Measurements from ENCODE around the gene MARCHF9.
A peak's percentile ranks its signal among the peaks of the same experiment; 100 is the strongest.

The MARCHF9 gene

GRCh38 chr12:57739387-57739786 is 15.5 kb upstream of the MARCHF9 start:
- DNase-seq: no peak

GRCh38 chr12:57739914-57740538 is 14.9 kb upstream of the MARCHF9 start:
- no peak for DNase-seq

- no peak for DNase-seq
Observed at GRCh38 chr12:57740656-57741412, 14.1 kb upstream of the MARCHF9 start.

GRCh38 chr12:57741413-57741789 is 13.5 kb upstream of the MARCHF9 start:
- DNase-seq: no peak

GRCh38 chr12:57741844-57742738 is 12.8 kb upstream of the MARCHF9 start:
- DNase-seq: no peak

- no peak for DNase-seq
Observed at GRCh38 chr12:57743769-57744168, 11.1 kb upstream of the MARCHF9 start.

GRCh38 chr12:57744194-57744776 is 10.6 kb upstream of the MARCHF9 start:
- DNase-seq: no peak

GRCh38 chr12:57744777-57745484 is 10.0 kb upstream of the MARCHF9 start, which contains the start of gene TSPAN31:
Gene TSPAN31, plus strand, starts transcription at chr12:57745039. Its CDS starts 116 bp downstream, at chr12:57745155.
- peak; percentile 95 for DNase-seq

GRCh38 chr12:57745485-57745881 is 9.4 kb upstream of the MARCHF9 start:
- no peak for DNase-seq

GRCh38 chr12:57746025-57746424 is 8.9 kb upstream of the MARCHF9 start:
- DNase-seq: no peak

GRCh38 chr12:57749061-57749460 is 5.8 kb upstream of the MARCHF9 start:
- no peak for DNase-seq

- no peak for DNase-seq
Observed at GRCh38 chr12:57750561-57751431, 4.1 kb upstream of the MARCHF9 start.

- DNase-seq: no peak
Observed at GRCh38 chr12:57751432-57751787, 3.5 kb upstream of the MARCHF9 start.

GRCh38 chr12:57751788-57752667 is 2.9 kb upstream of the MARCHF9 start, which contains the start of gene CDK4:
Gene CDK4, minus strand, starts transcription at chr12:57752310. Its CDS starts 593 bp downstream, at chr12:57751717.
- peak; percentile 98 for DNase-seq

- no peak for DNase-seq
Observed at GRCh38 chr12:57752668-57753000, 2.3 kb upstream of the MARCHF9 start.

GRCh38 chr12:57753756-57754337 is 1.1 kb upstream of the MARCHF9 start:
- DNase-seq: no peak

GRCh38 chr12:57755194-57755453 is 221 bp downstream of the MARCHF9 start:
- no peak for DNase-seq

GRCh38 chr12:57755454-57756372 is 810 bp downstream of the MARCHF9 start:
- DNase-seq: no peak
